Coronary artery (tissue), 2 donors: ENCODE data around the gene CRTAC1.

Source experiments
- DNase-seq: peaks from one replicate; pipeline ENCODE4 v3.0.0-alpha.2; 2017; ENCODE audit warnings: low spot score
- H3K27ac ChIP-seq, 2 donors: fragments of 200-600 bp; sonication (generic); one replicate each; pipeline ENCODE4 v1.5.1; 2016 to 2019
- H3K4me3 ChIP-seq: fragments of 200-600 bp; sonication (generic); 2 replicates; pipeline ENCODE4 v1.5.1; 2016; ENCODE audit warnings: mild to moderate bottlenecking, moderate library complexity
- TF ChIP-seq, protein P1 (sequence below): fragments of 200-600 bp; sonication (generic); IDR thresholded peaks from one replicate; pipeline ENCODE4 v1.5.1; 2019; ENCODE audit warnings: antibody characterized with exemption

Gene CRTAC1

GRCh38 chr10:97838091-97838490 is 192.3 kb downstream of the CRTAC1 start:
- TF ChIP-seq, protein P1, sequence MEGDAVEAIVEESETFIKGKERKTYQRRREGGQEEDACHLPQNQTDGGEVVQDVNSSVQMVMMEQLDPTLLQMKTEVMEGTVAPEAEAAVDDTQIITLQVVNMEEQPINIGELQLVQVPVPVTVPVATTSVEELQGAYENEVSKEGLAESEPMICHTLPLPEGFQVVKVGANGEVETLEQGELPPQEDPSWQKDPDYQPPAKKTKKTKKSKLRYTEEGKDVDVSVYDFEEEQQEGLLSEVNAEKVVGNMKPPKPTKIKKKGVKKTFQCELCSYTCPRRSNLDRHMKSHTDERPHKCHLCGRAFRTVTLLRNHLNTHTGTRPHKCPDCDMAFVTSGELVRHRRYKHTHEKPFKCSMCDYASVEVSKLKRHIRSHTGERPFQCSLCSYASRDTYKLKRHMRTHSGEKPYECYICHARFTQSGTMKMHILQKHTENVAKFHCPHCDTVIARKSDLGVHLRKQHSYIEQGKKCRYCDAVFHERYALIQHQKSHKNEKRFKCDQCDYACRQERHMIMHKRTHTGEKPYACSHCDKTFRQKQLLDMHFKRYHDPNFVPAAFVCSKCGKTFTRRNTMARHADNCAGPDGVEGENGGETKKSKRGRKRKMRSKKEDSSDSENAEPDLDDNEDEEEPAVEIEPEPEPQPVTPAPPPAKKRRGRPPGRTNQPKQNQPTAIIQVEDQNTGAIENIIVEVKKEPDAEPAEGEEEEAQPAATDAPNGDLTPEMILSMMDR: no peak
- Histone ChIP-seq H3K4me3 (no peak overlapping the region), H3K27ac (no peak overlapping the region)
- no peak for DNase-seq

- Histone ChIP-seq H3K4me3 (no peak overlapping the region), H3K27ac (no peak overlapping the region)
- TF ChIP-seq, protein P1: no peak
- DNase-seq: no peak
These were observed 194.0 kb downstream of the CRTAC1 start for GRCh38 chr10:97836446-97836845.

- no peak for DNase-seq
- no peak overlapping the region for H3K27ac ChIP-seq
These were observed 199.2 kb downstream of the CRTAC1 start for GRCh38 chr10:97831259-97831658.

GRCh38 chr10:97830064-97830463 is 200.4 kb downstream of the CRTAC1 start:
- DNase-seq: no peak
- TF ChIP-seq, protein P1: no peak
- no peak overlapping the region for H3K27ac ChIP-seq
- H3K4me3 ChIP-seq: no peak overlapping the region

More at GRCh38 chr10:97831259-97831658, 199.2 kb downstream of the CRTAC1 start:
- TF ChIP-seq, protein P1: no peak
- H3K4me3 ChIP-seq: no peak overlapping the region

GRCh38 chr10:97828721-97829120 is 201.7 kb downstream of the CRTAC1 start:
- H3K4me3 ChIP-seq: no peak overlapping the region
- no peak for DNase-seq
- TF ChIP-seq, protein P1: no peak
- no peak overlapping the region for H3K27ac ChIP-seq

- Histone ChIP-seq H3K4me3 (no peak overlapping the region), H3K27ac (no peak overlapping the region)
- no peak for DNase-seq
- TF ChIP-seq, protein P1: no peak
These were observed 202.6 kb downstream of the CRTAC1 start for GRCh38 chr10:97827702-97828291.

GRCh38 chr10:97826892-97827291 is 203.5 kb downstream of the CRTAC1 start:
- no peak overlapping the region for H3K4me3 ChIP-seq
- DNase-seq: no peak
- no peak overlapping the region for H3K27ac ChIP-seq
- TF ChIP-seq, protein P1: no peak
